A673 (cell line): Measurements from ENCODE around the gene SH3RF3.

Source experiments
- EZH2 ChIP-seq: fragments of 200-600 bp; sonication (generic); IDR thresholded peaks from 2 replicates; pipeline ENCODE4 v1.6.1; 2017; ENCODE audit warnings: borderline replicate concordance, low read depth, mild to moderate bottlenecking, mixed read lengths, antibody characterized with exemption, low read length; ENCODE audit not compliant: poor library complexity, severe bottlenecking
- TF ChIP-seq, protein P1 (sequence below): fragments of 300-800, 200-600 bp; sonication (generic); conservative IDR thresholded peaks from 2 replicates; pipeline ENCODE4 v1.5.1; 2017; ENCODE audit warnings: low read depth, mild to moderate bottlenecking, antibody characterized with exemption, low read length, moderate library complexity, mixed read lengths

DNA sequence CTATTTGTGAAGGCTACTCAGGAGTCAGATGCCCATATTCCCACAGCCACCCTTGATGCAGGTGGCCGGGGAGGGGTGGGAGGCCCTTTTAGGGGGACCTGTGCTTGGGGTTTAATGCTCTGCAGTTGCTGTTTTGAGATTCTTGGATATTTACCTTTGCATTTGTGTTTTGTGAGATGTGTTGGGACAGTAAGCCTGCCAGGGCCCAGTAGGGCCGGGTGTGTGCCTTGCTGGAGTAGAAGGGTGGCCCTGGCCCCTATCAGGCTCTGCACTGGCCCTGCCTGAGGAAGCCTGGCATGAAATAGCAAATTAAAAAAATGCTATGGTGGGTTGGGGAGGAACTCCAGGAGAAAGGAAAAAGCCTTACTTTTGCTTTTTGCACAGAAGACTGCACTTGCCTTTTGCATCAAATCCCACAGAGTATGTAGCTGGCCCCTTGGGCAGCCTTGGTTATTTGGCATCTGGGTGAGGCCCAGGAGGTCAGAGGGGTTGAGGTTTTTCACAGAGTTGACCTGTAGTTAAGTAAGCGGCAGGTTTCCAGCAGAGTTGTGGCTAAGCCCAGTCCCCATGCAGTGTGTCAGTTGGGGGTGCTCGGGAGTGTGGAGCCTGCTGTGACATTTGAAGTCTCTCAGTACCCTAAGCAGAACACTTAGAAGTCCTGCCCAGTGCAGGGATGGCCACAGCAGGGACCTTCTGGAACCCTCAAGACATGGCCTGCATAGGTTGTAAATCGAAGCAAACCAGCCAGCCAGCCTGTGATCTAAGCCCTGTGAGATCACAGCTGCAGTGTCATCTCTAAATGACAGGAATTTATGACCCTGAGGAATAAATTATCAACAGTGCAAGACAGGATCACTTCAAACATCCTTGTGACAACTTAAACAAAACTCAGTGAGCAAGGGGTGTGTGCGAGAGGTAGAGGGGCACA is 68.8 kb downstream of the SH3RF3 start:
- TF ChIP-seq, protein P1, sequence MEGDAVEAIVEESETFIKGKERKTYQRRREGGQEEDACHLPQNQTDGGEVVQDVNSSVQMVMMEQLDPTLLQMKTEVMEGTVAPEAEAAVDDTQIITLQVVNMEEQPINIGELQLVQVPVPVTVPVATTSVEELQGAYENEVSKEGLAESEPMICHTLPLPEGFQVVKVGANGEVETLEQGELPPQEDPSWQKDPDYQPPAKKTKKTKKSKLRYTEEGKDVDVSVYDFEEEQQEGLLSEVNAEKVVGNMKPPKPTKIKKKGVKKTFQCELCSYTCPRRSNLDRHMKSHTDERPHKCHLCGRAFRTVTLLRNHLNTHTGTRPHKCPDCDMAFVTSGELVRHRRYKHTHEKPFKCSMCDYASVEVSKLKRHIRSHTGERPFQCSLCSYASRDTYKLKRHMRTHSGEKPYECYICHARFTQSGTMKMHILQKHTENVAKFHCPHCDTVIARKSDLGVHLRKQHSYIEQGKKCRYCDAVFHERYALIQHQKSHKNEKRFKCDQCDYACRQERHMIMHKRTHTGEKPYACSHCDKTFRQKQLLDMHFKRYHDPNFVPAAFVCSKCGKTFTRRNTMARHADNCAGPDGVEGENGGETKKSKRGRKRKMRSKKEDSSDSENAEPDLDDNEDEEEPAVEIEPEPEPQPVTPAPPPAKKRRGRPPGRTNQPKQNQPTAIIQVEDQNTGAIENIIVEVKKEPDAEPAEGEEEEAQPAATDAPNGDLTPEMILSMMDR, result no peak
- TF ChIP-seq EZH2, result no peak
